Right renal pelvis (tissue), 4 donors: ENCODE measurements around the gene MMP19. TPM values are rescaled to one million over a fixed set of nuclear protein-coding genes. Genes with fewer than 3 reads are reported as not detected.
"Not testable (repeated sequence)": the region's sequence is repeated elsewhere in the genome, so short reads cannot be mapped to it uniquely, and the experiment has no call there.

ENCODE experiments used
- DNase-seq, 4 donors: peaks; one replicate each; pipeline ENCODE4 v3.0.0-alpha.2; 2013; ENCODE audit warnings: low read depth in 4 of 4, low spot score in 3 of 4, missing footprints in 1 of 4
- polyA plus RNA-seq, 4 donors: library from polyadenylated mRNA; unstranded; fragments of 120-200 nt; gene quantifications; one replicate each; pipeline ENCODE4 v1.2.1, GENCODE V29; 2013; ENCODE audit not compliant: insufficient read length in 4 of 4

MMP19 gene
- polyA plus RNA-seq = 1 to 10 TPM in 2 of 4 donors, under 1 TPM in 2; 0.55 to 1.2 (median 0.98) TPM

- DNase-seq = no peak
Measured at GRCh38 chr12:55842681-55843429, at the start of gene MMP19. MMP19 (minus strand) TSS chr12:55842936; CDS start chr12:55842830, 106 bp downstream.

- no peak for DNase-seq
Measured at GRCh38 chr12:55891310-55891709, 48.6 kb upstream of the MMP19 start.

DNA sequence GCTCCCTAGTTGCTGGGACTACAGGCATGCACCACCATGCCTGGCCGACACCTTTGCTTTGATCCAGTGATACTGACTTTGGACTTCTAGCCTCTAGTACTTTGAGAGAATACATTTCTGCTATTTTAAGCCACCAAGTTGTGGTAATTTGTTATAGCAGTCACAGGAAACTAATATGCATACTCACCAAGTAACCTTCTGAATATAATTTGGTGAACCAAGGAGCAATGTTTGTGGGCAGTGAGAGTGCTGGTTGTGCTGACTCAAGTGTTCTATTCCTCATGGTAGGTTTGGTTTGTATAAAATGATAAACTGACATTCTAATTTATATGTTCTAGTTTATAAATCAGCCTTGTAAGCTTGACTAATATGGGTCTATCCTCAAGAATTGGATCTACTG, 42.4 kb upstream of the MMP19 start:
- no peak for DNase-seq

DNA sequence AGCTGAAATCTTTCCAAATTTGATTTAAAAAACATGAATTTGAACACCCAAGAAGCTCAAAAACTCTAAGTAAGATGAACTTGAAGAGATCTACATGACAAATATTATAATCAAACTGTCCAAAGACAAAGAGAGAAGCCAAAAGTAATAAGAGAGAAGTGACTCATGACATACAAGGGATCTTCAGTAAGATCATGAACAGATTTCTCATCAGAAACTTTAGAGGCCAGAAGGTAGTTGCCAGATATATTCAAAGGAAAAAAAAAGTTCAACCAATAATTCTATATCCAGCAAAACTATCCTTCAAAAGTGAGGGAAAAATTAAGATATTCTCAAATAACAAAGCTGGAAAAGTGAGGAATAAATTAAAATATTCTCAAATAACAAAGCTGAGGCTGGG, 35.1 kb upstream of the MMP19 start:
- no peak for DNase-seq

DNA sequence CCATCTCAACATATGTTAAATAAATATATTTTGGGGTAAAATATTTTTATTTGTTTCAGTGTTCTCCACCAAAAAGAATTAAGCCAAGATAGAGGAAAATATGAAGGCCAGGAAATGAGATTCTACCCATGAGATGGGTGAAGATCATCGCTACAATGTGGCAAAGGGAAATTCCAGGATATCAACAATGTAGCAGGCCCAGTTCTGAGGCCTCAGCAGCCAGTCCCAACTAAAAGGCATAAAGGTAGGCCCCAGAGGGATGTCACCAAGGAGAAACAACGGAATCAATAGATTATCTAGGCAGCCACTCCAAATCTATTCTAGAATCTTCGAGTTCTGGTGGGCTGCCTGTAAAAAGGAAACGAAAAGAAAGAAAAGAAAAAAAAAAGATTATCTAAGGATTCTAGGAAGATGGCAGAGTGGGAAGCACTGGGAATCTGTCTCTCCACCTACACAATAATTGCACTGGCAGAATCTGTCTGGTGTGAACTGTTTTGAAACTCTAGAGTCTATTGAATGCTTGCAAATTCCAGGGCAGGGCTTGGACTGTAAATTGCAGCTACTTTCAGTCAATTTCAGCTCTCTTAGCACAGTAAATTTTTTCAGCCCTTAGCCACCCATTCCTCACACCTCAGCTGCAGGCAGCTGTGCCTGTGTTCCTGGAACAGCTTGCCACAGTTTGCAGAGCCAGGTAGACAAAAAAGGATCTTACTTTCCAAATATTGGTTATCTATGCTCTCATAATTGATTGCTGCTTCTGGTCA, 33.1 kb upstream of the MMP19 start:
- no peak for DNase-seq

DNA sequence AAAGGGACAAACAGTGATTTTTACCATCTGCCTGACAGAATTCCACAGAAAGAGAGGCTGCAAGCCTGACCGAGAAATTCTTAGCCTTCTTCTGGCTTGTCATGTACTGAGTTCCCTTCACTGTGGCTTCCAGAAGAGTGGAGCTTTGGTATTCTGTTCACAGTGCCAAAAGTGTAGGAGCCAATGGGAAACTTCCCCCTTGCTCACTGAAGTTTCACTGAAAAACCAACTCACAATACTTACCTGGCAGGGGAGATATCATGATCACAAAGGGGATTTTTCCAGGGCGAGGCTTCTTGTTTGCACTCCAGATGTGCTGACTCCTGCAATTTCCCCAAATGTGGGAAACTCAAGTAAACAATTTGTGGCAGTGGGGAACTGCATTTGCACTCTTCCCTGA, 31.7 kb upstream of the MMP19 start:
- DNase-seq = peak in 1 of 4 donors; percentile 16

- not testable (repeated sequence) for DNase-seq
Measured at GRCh38 chr12:55866454-55867004, 23.8 kb upstream of the MMP19 start.

- DNase-seq = no peak
Measured at GRCh38 chr12:55865327-55865726, 22.6 kb upstream of the MMP19 start.

DNA sequence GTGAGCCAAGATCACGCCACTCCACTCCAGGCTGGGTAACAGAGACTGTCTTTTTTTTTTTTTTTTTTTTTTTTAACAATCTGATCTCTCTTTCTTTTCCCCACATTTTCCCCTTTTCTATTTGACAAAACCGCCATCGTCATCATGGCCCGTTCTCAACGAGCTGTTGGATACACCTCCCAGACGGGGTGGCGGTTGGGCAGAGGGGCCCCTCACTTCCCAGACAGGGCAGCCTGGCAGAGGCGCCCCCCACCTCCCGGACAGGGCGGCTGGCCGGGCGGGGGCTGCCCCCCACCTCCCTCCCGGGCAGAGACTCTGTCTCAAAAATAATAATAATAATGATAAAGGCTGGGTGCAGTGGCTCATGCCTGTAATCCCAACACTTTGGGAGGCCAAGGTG, 20.2 kb upstream of the MMP19 start:
- DNase-seq = not testable (repeated sequence)

DNA sequence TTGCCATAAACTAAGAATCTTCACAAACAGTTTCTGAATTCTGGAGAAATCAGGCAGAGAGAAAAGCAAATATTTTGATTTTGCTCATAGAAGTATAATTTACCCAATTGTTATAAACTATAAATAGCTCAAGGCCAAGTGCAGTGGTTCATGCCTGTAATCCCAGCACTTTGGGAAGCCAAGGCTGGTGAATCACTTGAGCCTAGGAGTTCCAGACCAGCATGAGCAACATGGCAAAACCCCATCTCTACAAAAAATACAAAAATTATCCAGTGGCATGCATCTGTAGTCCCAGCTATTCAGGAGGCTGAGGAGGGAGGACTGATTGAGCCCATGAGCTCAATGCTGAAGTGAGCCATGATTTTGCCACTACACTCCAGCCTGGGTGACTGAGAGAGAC, 19.6 kb upstream of the MMP19 start:
- DNase-seq = no peak

DNA sequence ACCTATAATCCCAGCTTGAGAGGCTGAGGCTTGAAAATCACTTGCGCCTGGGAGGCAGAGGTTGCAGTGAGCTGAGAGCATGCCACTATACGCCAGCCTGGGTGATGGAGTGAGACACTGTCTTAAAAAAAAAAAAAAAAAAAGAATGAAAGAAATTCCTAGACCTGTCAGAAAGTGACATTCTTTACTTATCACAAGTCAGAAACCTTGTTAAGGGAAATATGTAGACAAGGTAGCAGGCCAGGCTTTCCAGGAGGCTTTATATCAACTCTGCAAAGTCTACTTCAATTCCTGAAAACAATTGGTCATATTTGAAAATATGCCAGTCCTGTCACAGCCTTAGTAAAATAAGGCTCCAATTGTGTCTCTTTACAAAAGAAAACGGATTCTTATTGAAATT, 19.1 kb upstream of the MMP19 start:
- no peak for DNase-seq

- no peak for DNase-seq
Measured at GRCh38 chr12:55861396-55861795, 18.7 kb upstream of the MMP19 start.

- no peak for DNase-seq
Measured at GRCh38 chr12:55852740-55853139, 10.0 kb upstream of the MMP19 start.

DNA sequence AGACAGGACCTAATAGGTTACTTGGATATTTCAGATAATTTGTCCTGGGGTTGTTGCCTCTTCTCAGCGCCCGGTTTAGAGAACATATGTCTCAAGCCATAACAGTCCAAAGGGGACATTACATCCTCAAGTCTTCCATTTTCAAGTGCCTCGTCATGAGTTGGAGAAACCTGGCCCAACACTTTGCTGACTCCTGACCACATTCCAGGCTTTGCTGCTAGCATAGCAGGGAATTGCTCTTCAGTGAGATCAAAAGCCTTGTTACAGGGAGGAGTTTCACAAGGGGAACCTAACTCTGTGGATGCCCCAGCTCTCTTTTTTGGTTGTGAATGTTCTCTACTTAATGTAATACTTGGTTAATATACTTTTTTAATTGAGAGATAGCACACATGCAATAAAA, 8.2 kb upstream of the MMP19 start:
- no peak for DNase-seq

- no peak for DNase-seq
Measured at GRCh38 chr12:55850401-55850800, 7.7 kb upstream of the MMP19 start.

DNA sequence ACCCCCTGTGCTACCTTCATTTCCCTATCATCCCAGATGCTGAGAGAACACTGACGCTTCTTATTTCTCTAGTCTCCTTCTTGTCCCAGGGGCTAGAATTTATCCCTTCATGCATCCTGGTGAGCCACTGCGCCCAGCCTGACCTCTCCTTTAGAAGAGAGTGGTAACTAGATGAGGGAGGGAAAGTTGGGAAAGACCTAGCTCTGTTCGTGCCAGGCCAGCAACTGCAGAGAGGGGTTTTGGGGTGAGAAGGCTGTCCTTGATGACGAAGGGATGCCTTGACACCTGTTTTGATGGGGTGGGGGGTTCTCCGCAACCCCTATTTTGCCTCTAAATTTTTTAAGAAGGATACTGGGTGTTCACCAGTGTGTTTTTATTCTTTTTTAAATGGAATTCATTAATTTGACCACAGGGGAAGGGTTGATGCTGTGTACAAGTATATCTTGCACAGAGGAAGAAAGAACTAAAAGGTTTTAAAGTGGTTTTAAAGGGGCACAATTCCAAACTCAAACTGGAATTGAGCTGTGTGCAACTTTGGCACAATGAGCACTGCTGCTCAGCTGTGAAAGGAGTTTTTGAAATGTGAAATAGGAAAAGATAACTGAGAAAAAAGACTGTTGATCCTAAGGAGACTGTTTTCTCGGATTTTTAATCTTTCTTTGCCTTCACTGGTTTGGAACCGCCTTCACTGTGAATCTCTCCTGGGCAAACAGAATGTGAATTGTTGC, 7.0 kb upstream of the MMP19 start:
- DNase-seq = no peak

GRCh38 chr12:55847603-55848291, 5.0 kb upstream of the MMP19 start:
- peak in 3 of 4 donors; percentile 59 to 74 (median 68) for DNase-seq

- DNase-seq = no peak
Measured at GRCh38 chr12:55847033-55847432, 4.3 kb upstream of the MMP19 start.

GRCh38 chr12:55845785-55846496, 3.2 kb upstream of the MMP19 start:
- no peak for DNase-seq

DNA sequence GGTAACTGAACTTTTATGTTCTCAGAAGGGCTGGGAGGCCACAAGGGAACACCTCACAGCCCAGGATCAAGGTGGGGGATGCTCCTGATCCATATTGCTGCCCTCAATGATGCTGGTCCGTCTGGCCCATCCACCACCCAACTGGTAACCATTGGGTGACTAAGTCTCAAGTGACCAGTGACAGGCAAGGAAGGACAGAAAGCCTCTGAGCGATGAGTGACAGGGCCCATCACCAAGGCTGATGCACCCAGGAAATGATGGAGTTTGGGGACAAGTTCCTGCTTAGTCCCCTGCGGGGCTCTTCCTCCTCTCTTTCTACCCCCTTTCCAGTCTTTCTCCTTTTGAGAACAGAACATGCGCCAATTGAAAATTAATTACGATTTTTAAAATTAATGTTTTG, 2.6 kb upstream of the MMP19 start:
- no peak for DNase-seq
